CD4-positive, alpha-beta memory T cell (primary cell): ENCODE results near the gene CACNA2D1. TPM values are rescaled to one million over a fixed set of nuclear protein-coding genes. Genes with fewer than 3 reads are reported as not detected.

Experiments
- CTCF ChIA-PET: fragments of 350-600 bp; sonication (Branson Sonifier 250); formaldehyde crosslinking; loops from one replicate; lab custom pipeline; 2021; ENCODE audit warnings: inconsistent platforms; ENCODE audit not compliant: partially characterized antibody; lab: Charles Lee
- POLR2A ChIA-PET: fragments of 350-600 bp; sonication (Branson Sonifier 250); formaldehyde crosslinking; loops from one replicate; lab custom pipeline; 2021; ENCODE audit not compliant: partially characterized antibody; lab: Charles Lee
- DNase-seq, 5 donors: peaks; one replicate each; pipeline versions ENCODE4 v3.0.0 to v3.0.0-alpha.2; 2020 to 2022; ENCODE audit warnings: mixed read lengths in 1 of 5
- H3K27ac ChIP-seq: one replicate; pipeline ENCODE4 v1.7.0; 2013; ENCODE audit warnings: low read depth, low read length
- H3K27me3 ChIP-seq: 2 replicates; pipeline ENCODE4 v1.7.0; 2013; ENCODE audit warnings: mild to moderate bottlenecking, low read length, moderate library complexity; ENCODE audit not compliant: insufficient read depth
- H3K36me3 ChIP-seq: 2 replicates; pipeline ENCODE4 v1.7.0; 2013; ENCODE audit warnings: mild to moderate bottlenecking, low read length, moderate library complexity; ENCODE audit not compliant: insufficient read depth
- H3K4me1 ChIP-seq: 2 replicates; pipeline ENCODE4 v1.7.0; 2013; ENCODE audit warnings: mild to moderate bottlenecking, low read length, moderate library complexity; ENCODE audit not compliant: insufficient read depth
- H3K4me3 ChIP-seq, 2 donors: one replicate each; pipeline ENCODE4 v1.7.0; 2013; ENCODE audit warnings: low read length in 2 of 2, mild to moderate bottlenecking in 1 of 2
- H3K9me3 ChIP-seq, 2 donors: one replicate each; pipeline ENCODE4 v1.7.0; 2013; ENCODE audit warnings: low read length in 2 of 2, control low read depth in 1 of 2; ENCODE audit not compliant: control insufficient read depth in 1 of 2
- H3K27ac Mint-ChIP-seq, 7 donors: one replicate each; pipeline ENCODE4 v1.8.0; 2020 to 2021; ENCODE audit warnings: mixed read lengths in 7 of 7, mild to moderate bottlenecking in 6 of 7, inconsistent platforms in 3 of 7, moderate library complexity in 3 of 7
- H3K27me3 Mint-ChIP-seq, 2 donors: one replicate each; pipeline ENCODE4 v1.8.0; 2020 to 2021; ENCODE audit warnings: mixed read lengths in 2 of 2
- H3K36me3 Mint-ChIP-seq, 2 donors: one replicate each; pipeline ENCODE4 v1.8.0; 2020 to 2021; ENCODE audit warnings: mixed read lengths in 2 of 2, inconsistent platforms in 1 of 2, mild to moderate bottlenecking in 1 of 2
- H3K4me1 Mint-ChIP-seq, 4 donors: one replicate each; pipeline ENCODE4 v1.8.0; 2020 to 2021; ENCODE audit warnings: mixed read lengths in 4 of 4, mild to moderate bottlenecking in 1 of 4
- H3K4me3 Mint-ChIP-seq, 8 donors: one replicate each; pipeline ENCODE4 v1.8.0; 2020 to 2021; ENCODE audit warnings: mixed read lengths in 8 of 8, mild to moderate bottlenecking in 7 of 8, moderate library complexity in 6 of 8, inconsistent platforms in 3 of 8
- H3K9me3 Mint-ChIP-seq, 8 donors: one replicate each; pipeline ENCODE4 v1.8.0; 2020 to 2021; ENCODE audit warnings: mixed read lengths in 8 of 8, mild to moderate bottlenecking in 5 of 8, inconsistent platforms in 3 of 8, moderate library complexity in 1 of 8
- intact Hi-C: fragments of 100-400 bp; cut with micrococcal nuclease; formaldehyde crosslinking; loops from one replicate; pipeline ENCODE4 v1.15.1; 2023
- polyA plus RNA-seq, 2 donors: library from polyadenylated mRNA; unstranded; fragments of 300-500 nt; fragmentation: Illumina TruSeq; gene quantifications; one replicate each; pipeline ENCODE4 v1.2.3, GENCODE V29; 2021
- total RNA-seq, 2 experiments: library from RNA; stranded (reverse); gene quantifications; one replicate each; pipeline ENCODE4 v1.2.3, GENCODE V29; 2021

Gene CACNA2D1
- total and polyA plus RNA-seq, 4 experiments from 2014 or later, result not detected

DNA sequence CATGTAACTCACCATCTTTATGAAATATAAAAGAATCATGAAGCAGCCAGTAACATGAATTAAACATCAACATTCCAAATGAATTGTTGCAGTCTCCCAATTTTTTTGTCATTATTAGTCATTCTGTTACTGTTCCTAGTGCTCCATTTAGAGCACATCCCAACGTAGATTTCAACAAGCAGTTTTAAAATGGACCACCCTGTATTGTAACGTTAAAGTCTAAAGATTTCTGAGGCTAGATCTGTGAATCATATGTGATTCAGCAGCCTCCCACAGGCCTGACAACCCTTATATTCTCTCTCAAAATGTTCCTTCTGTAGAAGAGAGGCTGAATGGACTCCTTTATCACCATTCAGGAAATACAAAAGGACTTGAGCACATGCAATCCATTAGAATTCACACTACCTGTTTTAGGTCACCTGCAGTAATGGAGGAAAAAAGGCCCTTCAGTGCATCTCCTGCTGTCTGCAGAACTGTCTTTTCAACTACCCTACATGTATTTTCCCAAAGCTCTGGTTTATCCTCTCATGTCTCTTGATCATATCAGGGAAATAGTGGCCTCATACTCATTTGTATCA is 81.4 kb downstream of the CACNA2D1 start:
- Mint-ChIP-seq H3K9me3 (peaks cover 0 to 12% (median 2%) of the 10 kb centered on the region in 8 donors), H3K27ac (no peak overlapping the region)
- DNase-seq, result no peak

DNA sequence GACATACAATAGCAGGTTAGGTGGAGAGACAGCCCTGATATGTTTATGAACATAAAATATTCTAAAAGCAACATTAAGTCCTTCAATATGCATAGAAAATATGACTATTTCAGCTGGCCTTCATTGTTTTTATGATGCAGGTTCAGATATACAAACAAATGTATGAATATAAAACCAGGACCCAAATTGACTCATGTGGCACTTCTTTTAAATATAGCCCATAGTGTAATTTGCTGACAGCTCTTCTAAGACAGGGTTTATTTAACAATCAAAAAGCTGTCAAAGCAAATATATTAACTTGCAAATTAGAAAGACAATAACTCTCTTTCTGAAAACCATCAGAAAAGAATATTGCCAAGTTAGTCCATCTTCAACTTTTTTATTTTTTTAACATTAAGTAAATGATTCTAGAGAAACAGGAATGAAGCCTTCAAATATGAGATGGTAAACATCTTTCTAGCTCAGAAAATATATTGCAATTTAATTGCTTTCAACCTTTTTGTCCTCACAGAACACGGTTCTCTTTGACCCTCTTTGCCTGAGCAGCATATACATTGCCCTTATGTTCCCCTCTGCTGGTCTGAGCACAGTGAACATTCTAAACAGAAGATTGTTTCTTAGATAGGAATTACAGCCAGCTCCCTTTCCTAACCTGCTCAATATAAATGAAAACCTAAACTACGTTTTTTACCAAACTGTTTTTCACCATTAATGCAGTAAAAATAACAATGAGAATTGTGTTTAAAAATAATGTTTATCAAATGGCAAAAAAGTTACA is 82.8 kb downstream of the CACNA2D1 start:
- Mint-ChIP-seq H3K36me3 (no peaks in the 10 kb centered on the region), H3K27me3 (no peaks in the 10 kb centered on the region)
- POLR2A ChIA-PET, result no interaction called here

More for the DNA sequence above, 81.4 kb downstream of the CACNA2D1 start:
- Mint-ChIP-seq H3K4me1 (no peaks in the 10 kb centered on the region), H3K27me3 (no peaks in the 10 kb centered on the region), H3K4me3 (no peak overlapping the region), H3K36me3 (no peaks in the 10 kb centered on the region)
- CTCF ChIA-PET, result no interaction called here
- POLR2A ChIA-PET, result no interaction called here
- no peaks in the 10 kb centered on the region for H3K4me1 ChIP-seq
- no peaks in the 10 kb centered on the region for H3K27me3 ChIP-seq
- H3K4me3 ChIP-seq, result no peak overlapping the region
- H3K36me3 ChIP-seq, result no peaks in the 10 kb centered on the region
- H3K9me3 ChIP-seq, result no peaks in the 10 kb centered on the region
- H3K27ac ChIP-seq, result no peak overlapping the region
- intact Hi-C loops, result no loop called here

DNA sequence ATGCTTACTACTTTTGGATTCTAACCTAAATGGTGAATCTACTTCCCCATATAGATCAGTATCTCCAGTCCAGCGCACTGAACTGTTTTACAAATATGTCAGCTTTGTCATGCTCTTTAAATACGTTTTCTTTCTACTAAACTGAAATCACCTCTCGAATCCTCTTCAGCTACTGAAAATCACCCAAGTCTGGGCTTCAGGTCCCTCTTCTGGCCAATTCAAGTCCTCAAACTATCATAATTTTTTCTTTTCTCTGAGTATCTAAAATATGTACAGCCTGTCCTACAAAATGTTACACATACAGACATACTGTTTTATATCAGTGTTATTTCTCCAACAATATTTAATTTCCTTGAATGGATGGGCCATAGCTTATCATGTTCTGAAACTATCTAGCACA is 84.2 kb downstream of the CACNA2D1 start:
- Histone ChIP-seq H3K36me3 (no peaks in the 10 kb centered on the region), H3K27ac (no peak overlapping the region), H3K27me3 (no peaks in the 10 kb centered on the region), H3K4me3 (no peak overlapping the region), H3K4me1 (no peaks in the 10 kb centered on the region), H3K9me3 (no peaks in the 10 kb centered on the region)
- Mint-ChIP-seq H3K27ac (no peak overlapping the region), H3K4me1 (no peaks in the 10 kb centered on the region), H3K9me3 (peaks cover 0 to 9% (median 2%) of the 10 kb centered on the region in 8 donors), H3K27me3 (no peaks in the 10 kb centered on the region), H3K4me3 (no peak overlapping the region), H3K36me3 (no peaks in the 10 kb centered on the region)
- no peak for DNase-seq
- POLR2A ChIA-PET, result no interaction called here
- CTCF ChIA-PET, result no interaction called here
- intact Hi-C loops, result no loop called here

More for the DNA sequence above, 82.8 kb downstream of the CACNA2D1 start:
- Histone ChIP-seq H3K4me3 (no peak overlapping the region), H3K27me3 (no peaks in the 10 kb centered on the region), H3K27ac (no peak overlapping the region), H3K9me3 (no peaks in the 10 kb centered on the region), H3K36me3 (no peaks in the 10 kb centered on the region), H3K4me1 (no peaks in the 10 kb centered on the region)
- Mint-ChIP-seq H3K4me1 (no peaks in the 10 kb centered on the region), H3K9me3 (peaks cover 0 to 13% (median 3%) of the 10 kb centered on the region in 8 donors), H3K27ac (no peak overlapping the region), H3K4me3 (no peak overlapping the region)
- CTCF ChIA-PET, result no interaction called here
- intact Hi-C loops, result no loop called here
- no peak for DNase-seq

DNA sequence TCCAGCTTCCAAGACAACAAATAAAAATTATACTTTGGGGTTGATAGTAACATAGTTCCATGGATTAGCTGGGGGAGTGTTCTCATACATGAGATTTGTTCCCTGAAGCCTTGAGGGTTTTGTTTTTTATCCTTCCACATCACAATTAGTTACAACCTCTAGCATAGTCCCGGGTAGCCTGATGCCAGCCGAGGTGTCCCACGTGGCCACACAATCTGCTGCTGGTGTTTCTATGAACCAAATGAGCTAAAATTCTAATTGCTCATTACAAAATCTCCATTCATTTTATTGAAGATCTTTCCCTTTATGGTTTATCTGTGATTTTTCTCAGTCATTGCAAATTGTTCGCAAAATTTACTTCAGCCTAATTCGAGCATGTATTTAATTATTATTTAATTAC is 84.7 kb downstream of the CACNA2D1 start:
- no peaks in the 10 kb centered on the region for H3K36me3 Mint-ChIP-seq
- Histone ChIP-seq H3K4me3 (no peak overlapping the region), H3K36me3 (no peaks in the 10 kb centered on the region), H3K27me3 (no peaks in the 10 kb centered on the region), H3K9me3 (no peaks in the 10 kb centered on the region), H3K4me1 (no peaks in the 10 kb centered on the region), H3K27ac (no peak overlapping the region)
- H3K27ac Mint-ChIP-seq, result no peak overlapping the region
- CTCF ChIA-PET, result no interaction called here
- no peak overlapping the region for H3K4me3 Mint-ChIP-seq
- no peak for DNase-seq
- H3K9me3 Mint-ChIP-seq, result peaks cover 0 to 9% (median 2%) of the 10 kb centered on the region in 8 donors
- no peaks in the 10 kb centered on the region for H3K4me1 Mint-ChIP-seq
- intact Hi-C loops, result no loop called here
- no peaks in the 10 kb centered on the region for H3K27me3 Mint-ChIP-seq
- POLR2A ChIA-PET, result no interaction called here

DNA sequence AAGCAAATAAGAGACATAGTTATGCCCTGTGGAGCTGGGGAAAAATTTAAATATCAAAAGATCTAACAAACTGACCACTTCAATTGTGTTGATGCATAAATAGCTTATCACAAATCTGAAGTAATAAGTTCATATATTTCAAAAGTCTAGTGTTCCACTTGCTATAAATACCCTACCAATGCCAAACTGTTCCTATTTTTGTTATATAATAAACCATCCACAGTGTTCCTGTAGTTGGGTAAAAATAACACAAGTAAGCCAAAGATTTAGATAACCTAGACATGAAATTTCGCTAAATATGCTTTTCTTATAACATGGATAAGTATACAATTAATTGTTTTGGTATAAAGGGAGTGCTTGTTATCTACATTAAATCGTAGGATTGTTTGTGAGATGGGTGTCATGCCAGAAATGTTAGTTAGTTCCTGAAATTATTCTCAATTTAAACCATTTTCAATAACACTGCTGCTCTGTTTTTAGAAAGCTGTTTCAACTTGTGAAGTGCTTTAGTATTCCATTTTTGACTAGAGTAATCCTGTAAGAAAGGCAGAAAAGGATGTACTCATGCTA is 85.5 kb downstream of the CACNA2D1 start:
- Histone ChIP-seq H3K27ac (no peak overlapping the region), H3K36me3 (no peaks in the 10 kb centered on the region), H3K4me3 (no peak overlapping the region), H3K4me1 (no peaks in the 10 kb centered on the region), H3K9me3 (no peaks in the 10 kb centered on the region), H3K27me3 (no peaks in the 10 kb centered on the region)
- intact Hi-C loops, result no loop called here
- Mint-ChIP-seq H3K4me1 (no peaks in the 10 kb centered on the region), H3K4me3 (no peak overlapping the region), H3K27me3 (no peaks in the 10 kb centered on the region), H3K9me3 (peaks cover 0 to 9% (median 2%) of the 10 kb centered on the region in 8 donors), H3K36me3 (no peaks in the 10 kb centered on the region), H3K27ac (no peak overlapping the region)
- CTCF ChIA-PET, result no interaction called here
- no peak for DNase-seq
- POLR2A ChIA-PET, result no interaction called here

- H3K27me3 ChIP-seq, result no peaks in the 10 kb centered on the region
- ChIA-PET CTCF (no interaction called here), POLR2A (no interaction called here)
- H3K27ac ChIP-seq, result no peak overlapping the region
- H3K36me3 ChIP-seq, result no peaks in the 10 kb centered on the region
- intact Hi-C loops, result no loop called here
- H3K27me3 Mint-ChIP-seq, result no peaks in the 10 kb centered on the region
- no peak overlapping the region for H3K27ac Mint-ChIP-seq
- peaks cover 0 to 7% (median 0%) of the 10 kb centered on the region in 8 donors for H3K9me3 Mint-ChIP-seq
- H3K4me3 Mint-ChIP-seq, result no peak overlapping the region
- H3K36me3 Mint-ChIP-seq, result no peaks in the 10 kb centered on the region
- DNase-seq, result no peak
- no peaks in the 10 kb centered on the region for H3K9me3 ChIP-seq
- no peaks in the 10 kb centered on the region for H3K4me1 Mint-ChIP-seq
- H3K4me3 ChIP-seq, result no peak overlapping the region
- no peaks in the 10 kb centered on the region for H3K4me1 ChIP-seq
Measured at GRCh38 chr7:82348251-82348650, 95.3 kb downstream of the CACNA2D1 start.

DNA sequence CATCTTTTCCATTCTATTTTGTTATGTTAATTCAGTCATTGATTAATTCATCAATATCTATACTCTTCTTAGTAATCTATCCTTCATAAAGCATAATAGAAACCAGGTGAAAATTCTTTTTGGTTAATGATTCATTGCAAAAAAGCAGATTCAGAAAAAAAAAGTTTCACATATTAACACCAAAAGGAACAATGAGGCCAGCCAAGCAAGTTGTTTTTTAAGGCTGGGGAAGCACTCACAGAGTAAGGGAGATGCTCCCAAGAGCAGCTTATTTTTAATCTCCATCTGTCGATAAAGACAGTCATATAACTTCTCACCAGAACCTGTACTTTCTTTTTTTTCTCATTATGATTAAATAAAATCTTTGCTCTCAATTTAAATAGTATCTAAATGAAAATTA is 95.8 kb downstream of the CACNA2D1 start:
- DNase-seq, result no peak
- H3K4me1 ChIP-seq, result no peaks in the 10 kb centered on the region
- ChIA-PET CTCF (no interaction called here), POLR2A (no interaction called here)
- Mint-ChIP-seq H3K9me3 (peaks cover 0 to 7% (median 0%) of the 10 kb centered on the region in 8 donors), H3K4me3 (no peak overlapping the region), H3K27ac (no peak overlapping the region), H3K4me1 (no peaks in the 10 kb centered on the region), H3K36me3 (no peaks in the 10 kb centered on the region), H3K27me3 (no peaks in the 10 kb centered on the region)
- H3K4me3 ChIP-seq, result no peak overlapping the region
- no peaks in the 10 kb centered on the region for H3K36me3 ChIP-seq
- intact Hi-C loops, result no loop called here
- no peaks in the 10 kb centered on the region for H3K9me3 ChIP-seq
- H3K27me3 ChIP-seq, result no peaks in the 10 kb centered on the region
- H3K27ac ChIP-seq, result no peak overlapping the region
